GM21529 (cell line): ENCODE results near the gene HRAS.

Source experiments
- ATAC-seq: cut with Tn5 transposase; IDR thresholded peaks from one replicate; pipeline ENCODE4 v1.9.1; 2021; ENCODE audit not compliant: unreplicated experiment

HRAS gene

DNA sequence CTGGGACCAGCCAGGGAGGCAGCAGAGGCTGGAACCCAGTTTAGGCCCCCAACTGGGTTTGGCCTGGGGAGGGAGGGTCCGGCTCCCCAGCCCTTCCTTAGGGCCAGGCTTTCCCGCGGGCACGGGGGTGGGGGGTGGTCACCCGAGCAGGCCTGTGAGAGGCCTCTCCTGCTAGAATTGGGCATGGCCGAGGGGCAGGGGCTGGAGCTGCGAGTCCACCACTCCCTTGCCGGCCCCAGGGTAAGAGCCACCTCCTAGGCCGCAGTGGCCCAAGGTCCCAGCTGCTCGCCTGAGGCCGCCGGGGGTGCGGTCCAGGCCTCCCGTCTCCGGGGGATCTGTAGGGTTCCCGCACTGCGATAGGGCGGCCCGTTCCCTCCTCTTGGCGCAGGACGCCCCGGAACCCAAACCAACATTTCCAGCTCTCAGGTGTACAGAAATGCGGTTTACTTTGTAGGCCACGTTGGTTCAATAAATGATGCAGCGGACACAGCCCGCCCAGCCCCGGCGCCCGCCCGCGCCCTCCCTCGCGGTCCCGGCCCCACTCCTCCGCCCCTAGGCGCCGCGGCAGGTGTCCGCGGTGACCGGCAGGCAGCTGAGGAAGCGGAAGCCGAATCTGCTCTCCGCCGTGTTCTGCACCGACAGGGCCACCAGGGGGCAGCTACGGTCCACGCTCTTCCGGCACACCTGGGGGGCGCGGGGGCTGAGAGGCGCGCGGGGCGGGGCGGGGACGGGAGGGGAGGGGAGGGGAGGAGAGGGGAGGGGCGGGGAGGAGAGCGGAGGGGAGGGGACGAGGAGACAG, 19.3 kb upstream of the HRAS start:
- ATAC-seq = peak; percentile 64

GRCh38 chr11:553988-554340, 18.6 kb upstream of the HRAS start:
- no peak for ATAC-seq

DNA sequence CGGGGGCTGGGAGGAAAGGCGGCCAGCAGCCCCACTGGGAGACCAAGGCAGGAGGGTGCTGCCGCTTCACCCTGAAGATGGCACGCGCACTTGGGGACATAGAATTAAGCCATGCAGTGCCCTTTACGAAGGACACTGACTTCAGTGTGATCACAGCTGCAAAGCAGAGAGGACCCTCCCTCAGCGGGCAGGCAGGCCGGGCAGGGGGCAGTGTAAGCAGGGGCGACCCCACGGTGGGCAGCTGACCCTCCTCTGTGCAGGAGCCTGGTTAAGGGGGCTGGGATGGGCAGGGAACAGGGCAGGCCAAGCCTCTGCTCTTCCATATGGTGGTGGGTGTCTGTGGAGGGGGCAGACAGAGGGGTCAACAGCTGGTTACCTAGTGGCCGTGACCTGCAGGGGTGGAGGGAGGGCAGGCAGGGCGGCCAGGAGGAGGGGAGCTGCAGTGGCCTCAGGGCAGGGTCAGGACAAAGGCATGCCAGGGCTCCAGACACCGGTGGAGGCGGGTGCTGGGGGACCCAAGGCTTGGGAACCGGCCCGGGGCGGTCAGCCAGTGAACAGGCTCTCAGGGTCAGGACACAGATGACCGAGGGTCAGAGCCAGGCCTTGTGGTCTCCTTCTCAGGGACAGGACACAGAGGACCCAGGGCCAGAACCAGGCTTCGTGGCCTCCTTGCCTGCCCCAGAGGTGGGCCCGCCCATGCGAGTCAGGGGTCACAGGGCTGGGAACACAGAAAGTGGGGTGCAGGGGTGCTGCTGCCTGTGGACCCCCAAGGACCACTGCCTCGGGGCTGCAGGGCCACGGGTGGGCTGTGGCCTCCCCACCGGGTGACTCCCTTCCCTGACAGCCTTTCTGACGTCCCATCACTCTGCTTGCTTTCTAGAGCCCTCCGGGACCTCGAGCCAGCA, 18.0 kb upstream of the HRAS start:
- ATAC-seq = no peak

GRCh38 chr11:551596-551995, 16.2 kb upstream of the HRAS start:
- no peak for ATAC-seq

DNA sequence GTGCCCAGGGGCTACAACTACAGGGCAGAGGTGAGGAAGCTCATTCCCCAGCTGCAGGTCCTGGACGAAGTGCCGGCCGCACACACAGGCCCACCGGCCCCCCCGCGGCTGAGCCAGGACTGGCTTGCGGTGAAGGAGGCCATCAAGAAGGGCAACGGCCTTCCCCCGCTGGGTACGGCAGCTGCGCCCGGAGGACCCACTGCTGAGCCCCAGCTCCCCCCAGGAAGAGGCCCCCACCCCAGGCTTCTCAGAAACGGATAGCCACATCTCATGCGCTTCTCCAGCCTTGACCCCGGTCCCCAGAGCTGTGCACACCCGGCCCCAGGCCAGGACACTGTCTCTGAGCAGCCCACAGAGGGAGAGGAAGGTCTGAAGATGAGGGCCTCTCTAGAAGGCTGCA, 15.8 kb upstream of the HRAS start:
- no peak for ATAC-seq

DNA sequence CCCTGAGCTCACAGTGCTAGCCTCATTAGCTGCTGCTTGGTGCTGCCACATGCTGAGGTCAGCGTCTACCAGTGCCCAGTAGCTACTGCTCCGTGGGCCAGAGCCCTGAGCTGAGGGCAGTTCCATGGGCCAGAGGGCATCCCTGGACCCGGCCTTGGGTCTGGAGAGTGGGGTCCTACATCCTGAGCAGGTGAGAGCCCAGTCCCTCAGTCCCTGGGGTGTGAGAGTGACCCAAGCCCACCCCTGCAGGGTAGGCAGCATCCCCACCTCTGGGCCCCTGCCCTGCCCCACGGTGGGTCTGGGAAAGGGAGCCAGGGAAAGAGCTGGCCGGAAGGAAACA, 15.3 kb upstream of the HRAS start:
- no peak for ATAC-seq

- ATAC-seq = no peak
Measured at GRCh38 chr11:550021-550745, 14.8 kb upstream of the HRAS start.

DNA sequence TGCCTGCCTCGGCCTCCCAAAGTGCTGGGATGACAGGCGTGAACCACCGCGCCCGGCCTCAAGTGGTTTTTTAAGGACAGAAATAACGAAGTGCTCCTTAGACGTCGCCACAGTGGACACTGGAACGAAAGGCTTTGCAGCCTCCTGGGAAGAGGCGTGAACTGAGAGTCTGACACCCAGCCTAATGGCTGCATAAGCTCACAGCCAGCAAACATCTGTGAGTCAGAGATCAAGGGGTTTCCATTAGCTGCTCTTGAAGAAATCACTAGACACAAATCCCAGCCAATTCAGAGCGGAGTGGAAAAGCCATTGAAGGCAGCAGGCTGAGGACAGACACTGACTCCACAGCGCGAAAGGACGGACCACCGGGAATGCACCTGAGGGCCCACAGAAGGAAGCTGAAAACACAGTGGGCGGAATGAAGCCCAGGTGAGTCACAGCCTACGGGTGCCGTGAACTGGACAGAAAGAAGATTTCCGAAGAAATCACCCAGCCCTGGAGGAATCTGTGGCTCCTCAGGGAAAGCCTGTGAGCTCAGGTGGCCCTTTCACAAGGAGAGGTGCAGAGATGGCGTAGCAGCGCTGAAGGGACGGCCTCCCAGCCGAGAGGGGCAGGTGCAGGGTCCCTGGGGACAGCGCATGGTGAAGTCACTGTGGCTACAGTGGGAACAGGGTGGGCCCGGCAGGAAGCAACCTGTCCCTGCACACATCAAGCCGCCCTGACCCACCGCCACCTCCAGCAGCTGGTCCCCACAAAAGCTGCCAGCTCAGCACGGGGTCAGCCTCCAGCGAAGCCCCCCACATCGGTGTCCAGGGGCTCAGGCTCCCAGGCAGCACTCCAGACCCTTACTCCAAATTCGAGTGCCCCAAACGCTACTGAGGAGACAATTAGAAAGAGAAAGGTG, 13.6 kb upstream of the HRAS start:
- ATAC-seq = no peak

- ATAC-seq = no peak
Measured at GRCh38 chr11:545171-545570, 9.8 kb upstream of the HRAS start.

- no peak for ATAC-seq
Measured at GRCh38 chr11:544817-545166, 9.4 kb upstream of the HRAS start.

- ATAC-seq = no peak
Measured at GRCh38 chr11:541433-541885, 6.1 kb upstream of the HRAS start.

GRCh38 chr11:540583-541432, 5.4 kb upstream of the HRAS start:
- no peak for ATAC-seq

DNA sequence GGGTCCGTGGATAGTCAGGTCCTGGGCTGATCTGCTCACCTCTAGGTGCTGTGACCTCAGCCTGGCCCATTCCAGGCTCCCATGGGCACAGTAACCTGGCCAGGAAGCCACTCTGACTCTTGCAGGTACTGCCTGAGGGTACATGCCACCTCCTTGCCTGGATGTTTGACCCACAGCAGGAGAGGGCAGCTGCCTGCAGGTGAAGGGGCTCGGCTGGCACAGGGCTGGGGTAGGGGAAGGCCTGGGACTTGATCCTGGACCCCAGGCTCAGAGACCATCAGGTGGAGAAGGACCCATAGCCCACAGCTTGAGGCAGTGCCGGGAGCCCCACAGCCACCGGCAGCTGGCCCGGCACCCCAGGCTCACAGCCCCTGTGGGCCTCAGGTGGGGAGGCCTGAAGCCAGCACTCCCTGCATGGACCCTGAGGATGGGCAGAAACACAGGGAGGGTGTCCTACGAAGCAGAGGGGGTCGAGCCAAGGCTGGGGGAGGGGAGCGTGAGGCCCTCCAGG, 4.7 kb upstream of the HRAS start:
- no peak for ATAC-seq

- ATAC-seq = no peak
Measured at GRCh38 chr11:538431-539051, 3.2 kb upstream of the HRAS start.

GRCh38 chr11:537622-538430, 2.5 kb upstream of the HRAS start:
- ATAC-seq = no peak

DNA sequence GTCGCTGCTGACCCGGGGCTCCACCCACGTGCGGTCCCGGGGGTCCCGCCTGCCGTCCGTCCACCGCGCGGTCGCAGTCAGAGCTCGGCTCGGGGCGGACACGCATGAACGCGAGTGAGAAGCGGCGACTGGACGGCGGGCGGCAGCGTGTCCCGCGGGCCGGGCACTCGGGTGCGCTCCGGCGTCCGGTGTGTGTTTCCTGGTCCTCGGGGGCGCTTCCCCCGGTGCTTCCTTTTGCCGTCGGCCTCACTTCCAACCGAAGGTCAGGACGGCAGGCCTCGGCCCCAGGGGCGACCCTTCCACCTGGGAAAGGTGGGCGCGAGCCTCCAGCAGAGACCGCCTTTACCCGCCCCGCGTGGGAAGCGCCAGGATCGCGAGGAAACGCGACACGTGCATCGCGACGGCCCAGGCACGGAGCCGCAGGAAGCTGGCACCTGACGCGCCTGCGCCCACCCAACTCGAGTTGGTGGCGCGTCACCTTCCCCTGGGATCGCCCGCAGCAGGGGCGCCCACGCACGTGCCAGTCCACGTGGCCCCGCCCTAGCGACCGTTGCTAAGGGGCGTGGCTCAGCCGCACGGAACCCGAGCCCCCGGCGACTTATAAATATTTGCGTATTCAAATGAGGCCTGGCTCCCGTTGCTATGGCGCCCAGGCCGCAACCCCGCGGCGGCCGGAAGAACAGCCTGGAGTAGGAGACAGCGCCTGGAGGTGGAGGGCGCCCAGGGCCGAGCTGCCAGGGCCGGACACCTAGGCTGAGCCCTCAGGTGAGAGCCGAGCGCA, 1.7 kb upstream of the HRAS start, which contains the start of gene LRRC56:
LRRC56 (plus strand) TSS at position 687 of the 781 bp plus-strand sequence. CDS start 3,158 bp downstream, outside the sequence.
- ATAC-seq = peak; percentile 52

DNA sequence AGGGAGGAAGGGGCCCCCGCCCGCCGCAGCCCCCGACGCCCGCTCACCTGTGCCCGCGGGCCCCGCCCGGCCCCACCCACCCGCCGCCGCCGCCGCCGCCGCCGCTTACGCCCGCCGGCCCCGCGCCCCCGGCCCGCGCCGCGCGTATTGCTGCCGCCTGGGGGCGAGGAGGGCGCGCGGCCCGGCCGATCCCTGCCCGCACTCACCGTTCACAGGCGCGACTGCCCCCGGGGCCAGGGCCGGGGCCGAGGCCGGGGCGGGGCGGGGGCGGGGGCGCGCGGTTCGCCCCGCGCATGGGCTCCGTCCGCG, 212 bp downstream of the HRAS start:
- ATAC-seq = peak; percentile 14
